MM.1S (cell line): ENCODE data around the gene MET.
"Not testable (repeated sequence)": the region's sequence is repeated elsewhere in the genome, so short reads cannot be mapped to it uniquely, and the experiment has no call there.

Experiments used
- DNase-seq: peaks from one replicate; pipeline ENCODE4 v3.0.0-alpha.2; 2015
- H2AFZ ChIP-seq: fragments of 300-600 bp; sonication (generic); 2 replicates; pipeline ENCODE4 v1.6.0; 2016; ENCODE audit warnings: antibody characterized with exemption, low read length
- H3F3A ChIP-seq: fragments of 300-600 bp; sonication (generic); 2 replicates; pipeline ENCODE4 v1.6.1; 2016; ENCODE audit warnings: mild to moderate bottlenecking, antibody characterized with exemption, low read length, moderate library complexity, mixed read lengths; ENCODE audit not compliant: insufficient read depth
- H3K27ac ChIP-seq: fragments of 300-600 bp; sonication (generic); 2 replicates; pipeline ENCODE4 v1.5.1; 2016; ENCODE audit warnings: mild to moderate bottlenecking, low read length
- H3K27me3 ChIP-seq: fragments of 300-600 bp; sonication (generic); replicated peaks from 2 replicates; pipeline ENCODE4 v1.6.0; 2016; ENCODE audit warnings: low read length; ENCODE audit not compliant: insufficient read depth
- H3K36me3 ChIP-seq: fragments of 300-600 bp; sonication (generic); replicated peaks from 2 replicates; pipeline ENCODE4 v1.6.1; 2016; ENCODE audit warnings: mild to moderate bottlenecking, low read length, mixed read lengths; ENCODE audit not compliant: insufficient read depth
- H3K4me1 ChIP-seq: fragments of 300-600 bp; sonication (generic); 2 replicates; pipeline ENCODE4 v1.6.1; 2016; ENCODE audit warnings: low read length, mixed read lengths
- H3K4me2 ChIP-seq: fragments of 300-600 bp; sonication (generic); 2 replicates; pipeline ENCODE4 v1.6.0; 2016; ENCODE audit warnings: low read depth, low read length
- H3K4me3 ChIP-seq: fragments of 300-600 bp; sonication (generic); 2 replicates; pipeline ENCODE4 v1.5.1; 2016; ENCODE audit warnings: low read length, mixed read lengths
- H3K79me2 ChIP-seq: fragments of 300-600 bp; sonication (generic); 2 replicates; pipeline ENCODE4 v1.6.1; 2016; ENCODE audit warnings: mixed run types, low read length, mixed read lengths
- H3K9ac ChIP-seq: fragments of 300-600 bp; sonication (generic); 2 replicates; pipeline ENCODE4 v1.6.1; 2016; ENCODE audit warnings: low read length, mixed read lengths
- H3K9me2 ChIP-seq: fragments of 300-600 bp; sonication (generic); replicated peaks from 2 replicates; pipeline ENCODE4 v1.6.1; 2016; ENCODE audit warnings: mild to moderate bottlenecking, low read length, mixed read lengths; ENCODE audit not compliant: insufficient read depth
- H3K9me3 ChIP-seq: fragments of 300-600 bp; sonication (generic); replicated peaks from 2 replicates; pipeline ENCODE4 v1.6.1; 2016; ENCODE audit warnings: mild to moderate bottlenecking, low read length, mixed read lengths; ENCODE audit not compliant: insufficient read depth
- H4K20me1 ChIP-seq: fragments of 300-600 bp; sonication (generic); 2 replicates; pipeline ENCODE4 v1.6.1; 2016; ENCODE audit warnings: mild to moderate bottlenecking, low read length, moderate library complexity, mixed read lengths; ENCODE audit not compliant: insufficient read depth
- EZH2 ChIP-seq: fragments of 300-600 bp; sonication (generic); optimal IDR thresholded peaks from 2 replicates; pipeline ENCODE3; 2017; ENCODE audit warnings: low read depth, mild to moderate bottlenecking, antibody characterized with exemption, low read length, mixed read lengths
- EZH2phosphoT487 ChIP-seq: fragments of 300-600 bp; sonication (generic); IDR thresholded peaks from 2 replicates; pipeline ENCODE4 v1.6.1; 2018; ENCODE audit warnings: antibody characterized with exemption, low read length
- TF ChIP-seq, protein P1 (sequence below): fragments of 300-600 bp; sonication (generic); IDR thresholded peaks from 2 replicates; pipeline ENCODE4 v1.5.1; 2016; ENCODE audit warnings: antibody characterized with exemption, low read length, mixed read lengths

MET gene

DNA sequence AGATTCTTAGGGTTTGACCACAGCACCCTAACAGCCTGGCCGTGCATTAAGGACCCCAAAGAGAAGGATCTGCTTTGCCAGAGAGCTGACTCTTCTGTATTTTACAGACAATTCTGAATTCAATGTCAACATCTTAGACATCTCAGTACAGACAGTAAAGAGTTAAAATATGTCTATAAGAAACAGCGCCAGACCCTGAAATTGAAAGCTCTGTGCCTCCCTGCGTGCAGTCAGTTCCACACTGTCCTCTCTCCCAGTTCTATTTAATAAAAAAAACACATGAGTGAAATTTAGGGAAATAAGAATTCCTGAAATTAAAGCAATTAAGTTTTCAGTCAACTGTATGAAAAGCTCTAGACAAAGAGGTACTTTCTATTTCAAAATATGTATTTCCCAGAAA lies 45.1 kb downstream of the MET start:
- Histone ChIP-seq H3K9me2 (no peaks in the 10 kb centered on the region), H3F3A (no peaks in the 10 kb centered on the region), H3K27ac (no peak overlapping the region), H4K20me1 (no peaks in the 10 kb centered on the region), H2AFZ (no peak overlapping the region), H3K9me3 (no peaks in the 10 kb centered on the region), H3K4me3 (no peak overlapping the region), H3K4me1 (no peaks in the 10 kb centered on the region), H3K36me3 (no peaks in the 10 kb centered on the region), H3K27me3 (no peaks in the 10 kb centered on the region), H3K9ac (no peak overlapping the region), H3K4me2 (no peak overlapping the region), H3K79me2 (no peaks in the 10 kb centered on the region)
- TF ChIP-seq, protein P1, sequence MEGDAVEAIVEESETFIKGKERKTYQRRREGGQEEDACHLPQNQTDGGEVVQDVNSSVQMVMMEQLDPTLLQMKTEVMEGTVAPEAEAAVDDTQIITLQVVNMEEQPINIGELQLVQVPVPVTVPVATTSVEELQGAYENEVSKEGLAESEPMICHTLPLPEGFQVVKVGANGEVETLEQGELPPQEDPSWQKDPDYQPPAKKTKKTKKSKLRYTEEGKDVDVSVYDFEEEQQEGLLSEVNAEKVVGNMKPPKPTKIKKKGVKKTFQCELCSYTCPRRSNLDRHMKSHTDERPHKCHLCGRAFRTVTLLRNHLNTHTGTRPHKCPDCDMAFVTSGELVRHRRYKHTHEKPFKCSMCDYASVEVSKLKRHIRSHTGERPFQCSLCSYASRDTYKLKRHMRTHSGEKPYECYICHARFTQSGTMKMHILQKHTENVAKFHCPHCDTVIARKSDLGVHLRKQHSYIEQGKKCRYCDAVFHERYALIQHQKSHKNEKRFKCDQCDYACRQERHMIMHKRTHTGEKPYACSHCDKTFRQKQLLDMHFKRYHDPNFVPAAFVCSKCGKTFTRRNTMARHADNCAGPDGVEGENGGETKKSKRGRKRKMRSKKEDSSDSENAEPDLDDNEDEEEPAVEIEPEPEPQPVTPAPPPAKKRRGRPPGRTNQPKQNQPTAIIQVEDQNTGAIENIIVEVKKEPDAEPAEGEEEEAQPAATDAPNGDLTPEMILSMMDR = no peak
- no peak for TF ChIP-seq EZH2
- DNase-seq = no peak

DNA sequence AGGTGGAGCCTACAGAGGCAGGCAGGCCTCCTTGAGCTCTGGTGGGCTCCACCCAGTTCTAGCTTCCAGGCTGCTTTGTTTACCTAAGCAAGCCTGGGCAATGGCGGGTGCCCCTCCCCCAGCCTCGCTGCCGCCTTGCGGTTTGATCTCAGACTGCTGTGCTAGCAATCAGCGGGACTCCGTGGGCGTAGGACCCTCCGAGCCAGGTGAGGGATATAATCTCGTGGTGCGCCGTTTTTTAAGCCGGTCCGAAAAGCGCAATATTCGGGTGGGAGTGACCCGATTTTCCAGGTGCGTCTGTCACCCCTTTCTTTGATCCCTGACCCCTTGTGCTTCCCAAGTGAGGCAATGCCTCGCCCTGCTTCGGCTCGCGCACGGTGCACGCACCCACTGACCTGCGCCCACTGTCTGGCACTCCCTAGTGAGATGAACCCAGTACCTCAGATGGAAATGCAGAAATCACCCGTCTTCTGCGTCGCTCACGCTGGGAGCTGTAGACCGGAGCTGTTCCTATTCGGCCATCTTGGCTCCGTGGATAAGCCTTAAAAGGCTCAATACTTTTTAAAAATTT lies 52.0 kb downstream of the MET start:
- H3K4me3 ChIP-seq, H4K20me1 ChIP-seq, H2AFZ ChIP-seq, H3K9me2 ChIP-seq, H3K79me2 ChIP-seq, H3K27ac ChIP-seq, H3K27me3 ChIP-seq, H3K36me3 ChIP-seq, H3K4me2 ChIP-seq, H3F3A ChIP-seq, DNase-seq, H3K4me1 ChIP-seq, H3K9ac ChIP-seq, H3K9me3 ChIP-seq: not testable (repeated sequence)

DNA sequence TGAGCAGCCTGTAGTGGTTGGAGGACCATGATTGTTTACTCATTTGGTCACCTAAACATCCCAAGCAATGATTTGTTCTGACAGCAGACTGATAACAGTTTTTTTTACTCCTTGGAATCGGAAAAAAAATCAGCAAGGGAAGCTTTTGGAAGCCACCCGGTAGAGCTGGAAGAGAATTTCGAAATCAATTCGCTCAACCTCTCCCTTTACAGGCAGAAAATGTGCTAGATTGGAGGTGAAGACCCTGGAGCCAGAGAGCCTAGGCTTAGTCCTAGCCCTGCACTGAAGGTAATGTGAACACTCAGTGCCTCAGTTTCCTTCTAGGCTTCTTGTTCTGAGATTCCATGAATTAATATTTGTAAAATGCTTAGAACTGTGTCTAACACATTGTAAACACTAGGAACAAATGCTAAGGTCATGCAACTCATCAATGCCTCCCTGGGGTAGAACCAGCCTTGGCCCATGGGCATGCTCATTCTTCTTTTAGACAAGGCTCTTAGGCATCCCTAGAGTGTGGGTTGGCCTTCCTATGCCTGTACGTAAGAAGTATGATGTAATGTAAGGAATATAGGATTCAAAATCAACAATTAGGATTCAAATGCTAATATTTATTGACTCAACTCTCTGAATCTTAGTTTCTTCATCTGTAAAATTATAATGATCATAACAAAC lies 52.7 kb downstream of the MET start:
- Histone ChIP-seq H3K4me1 (no peaks in the 10 kb centered on the region), H3F3A (no peaks in the 10 kb centered on the region), H4K20me1 (no peaks in the 10 kb centered on the region), H3K9ac (no peak overlapping the region), H2AFZ (no peak overlapping the region), H3K36me3 (no peaks in the 10 kb centered on the region), H3K27ac (no peak overlapping the region), H3K4me3 (no peak overlapping the region), H3K9me3 (no peaks in the 10 kb centered on the region), H3K9me2 (no peaks in the 10 kb centered on the region), H3K79me2 (no peaks in the 10 kb centered on the region), H3K4me2 (no peak overlapping the region), H3K27me3 (no peaks in the 10 kb centered on the region)
- no peak for DNase-seq
- TF ChIP-seq EZH2phosphoT487 (no peak), EZH2 (no peak)
- TF ChIP-seq, protein P1 = no peak

DNA sequence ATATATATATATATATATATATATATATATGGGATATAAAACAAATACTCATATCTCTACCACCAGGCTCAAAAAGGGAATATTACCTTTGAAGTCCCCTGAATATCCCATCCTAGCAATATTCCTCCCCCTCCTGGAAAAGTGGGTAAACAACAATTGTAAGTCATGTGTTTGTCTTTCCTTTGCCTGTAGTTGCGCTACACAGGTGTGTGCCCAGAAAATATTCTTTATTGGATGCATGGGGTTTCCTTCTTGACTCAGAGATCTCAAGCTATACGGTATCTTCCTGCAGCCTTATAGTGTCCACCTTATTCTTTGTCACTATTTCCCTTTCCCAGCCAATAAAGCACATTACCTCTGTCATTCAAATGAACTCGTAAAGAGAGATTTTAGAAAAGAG lies 54.2 kb downstream of the MET start:
- no peaks in the 10 kb centered on the region for H3K36me3 ChIP-seq
- no peak overlapping the region for H2AFZ ChIP-seq
- H3F3A ChIP-seq = no peaks in the 10 kb centered on the region
- H3K27me3 ChIP-seq = no peaks in the 10 kb centered on the region
- no peak overlapping the region for H3K4me3 ChIP-seq
- no peaks in the 10 kb centered on the region for H4K20me1 ChIP-seq
- no peak overlapping the region for H3K9ac ChIP-seq
- peak; percentile 3 for DNase-seq
- H3K79me2 ChIP-seq = no peaks in the 10 kb centered on the region
- TF ChIP-seq EZH2 (no peak), EZH2phosphoT487 (no peak)
- TF ChIP-seq, protein P1 = no peak
- no peaks in the 10 kb centered on the region for H3K9me3 ChIP-seq
- no peak overlapping the region for H3K4me2 ChIP-seq
- no peaks in the 10 kb centered on the region for H3K4me1 ChIP-seq
- no peak overlapping the region for H3K27ac ChIP-seq
- no peaks in the 10 kb centered on the region for H3K9me2 ChIP-seq
